Fibroblast of the aortic adventitia (primary cell): Measurements from ENCODE around the gene RRAGB. TPM values are rescaled to one million over a fixed set of nuclear protein-coding genes. Genes with fewer than 3 reads are reported as not detected.
"Not testable (repeated sequence)": the region's sequence is repeated elsewhere in the genome, so short reads cannot be mapped to it uniquely, and the experiment has no call there.

Experiments used
- DNase-seq: peaks from one replicate; pipeline ENCODE4 v3.0.0-alpha.2; 2010; ENCODE audit warnings: low read depth
- H3K4me3 ChIP-seq: 2 replicates; pipeline ENCODE4 v1.5.1; 2011; ENCODE audit warnings: low read depth, mild to moderate bottlenecking, control low read depth, low read length, moderate library complexity
- CTCF ChIP-seq: IDR thresholded peaks from 2 replicates; pipeline ENCODE4 v1.5.1; 2011; ENCODE audit warnings: mild to moderate bottlenecking, low read length, control low read depth, inconsistent platforms; ENCODE audit not compliant: insufficient read depth
- total RNA-seq: library from RNA; depleted of rRNA; stranded (reverse); fragments of >200 nt; gene quantifications from 2 replicates; pipeline ENCODE4 v1.2.3, GENCODE V29; 2012; ENCODE audit warnings: low replicate concordance

Gene RRAGB
- total RNA-seq, 1 donor, result 16.6 TPM

GRCh38 chrX:55738969-55739368 lies 21.4 kb downstream of the RRAGB start:
- no peak for TF ChIP-seq CTCF
- DNase-seq, result no peak
- H3K4me3 ChIP-seq, result no peak overlapping the region

- no peak for TF ChIP-seq CTCF
- DNase-seq, result no peak
- H3K4me3 ChIP-seq, result no peak overlapping the region
Observed at GRCh38 chrX:55742649-55743048, 25.1 kb downstream of the RRAGB start.

GRCh38 chrX:55748463-55748862 lies 30.9 kb downstream of the RRAGB start:
- not testable (repeated sequence) for DNase-seq, H3K4me3 ChIP-seq

- H3K4me3 ChIP-seq, result no peak overlapping the region
- no peak for DNase-seq
- TF ChIP-seq CTCF, result no peak
Observed at GRCh38 chrX:55750256-55750655, 32.7 kb downstream of the RRAGB start.

GRCh38 chrX:55754861-55755294 lies 37.3 kb downstream of the RRAGB start:
- no peak overlapping the region for H3K4me3 ChIP-seq
- TF ChIP-seq CTCF, result no peak
- no peak for DNase-seq

GRCh38 chrX:55758033-55758432 lies 40.5 kb downstream of the RRAGB start:
- H3K4me3 ChIP-seq, result no peak overlapping the region
- TF ChIP-seq CTCF, result no peak
- no peak for DNase-seq

GRCh38 chrX:55759478-55759877 lies 41.9 kb downstream of the RRAGB start:
- TF ChIP-seq CTCF, result no peak
- no peak overlapping the region for H3K4me3 ChIP-seq
- DNase-seq, result no peak

GRCh38 chrX:55767100-55767499 lies 49.6 kb downstream of the RRAGB start:
- TF ChIP-seq CTCF, result no peak
- DNase-seq, result peak; percentile 72
- H3K4me3 ChIP-seq, result no peak overlapping the region

- not testable (repeated sequence) for DNase-seq, H3K4me3 ChIP-seq
Observed at GRCh38 chrX:55774419-55774818, 56.9 kb downstream of the RRAGB start.
